Measurements from ENCODE around the gene CTTNBP2.

- TF ChIP-seq ZBTB43 (CRISPR knock-in tag; conservative IDR thresholded peaks at IDR 0.05) (no peak), NFKB2 (CRISPR knock-in tag; IDR thresholded peaks at IDR 0.05; ENCODE audit: borderline replicate concordance) (no peak), ZBTB7B (CRISPR knock-in tag; IDR thresholded peaks at IDR 0.05) (no peak), SMAD1 (CRISPR knock-in tag; IDR thresholded peaks at IDR 0.05; ENCODE audit: borderline replicate concordance, low read depth) (no peak), ZNF431 (CRISPR knock-in tag; IDR thresholded peaks at IDR 0.05; ENCODE audit: borderline replicate concordance, low read depth) (no peak), CTCF (CRISPR knock-in tag; IDR thresholded peaks at IDR 0.05) (no peak), ZBTB3 (CRISPR knock-in tag; IDR thresholded peaks at IDR 0.05; ENCODE audit: borderline replicate concordance, low read depth) (no peak), IKZF1 (IDR thresholded peaks at IDR 0.05) (no peak), CBX5 (CRISPR knock-in tag; IDR thresholded peaks at IDR 0.05; ENCODE audit: borderline replicate concordance) (no peak), NKX3-1 (CRISPR knock-in tag; IDR thresholded peaks at IDR 0.05) (no peak), EZH2 (conservative IDR thresholded peaks at IDR 0.05; ENCODE audit: low read depth, low read length) (no peak), ZNF318 (CRISPR knock-in tag; IDR thresholded peaks at IDR 0.05) (no peak), ZNF274 (CRISPR knock-in tag; IDR thresholded peaks at IDR 0.05) (no peak)
Measured at GRCh38 chr7:117774943-117775342, 98.3 kb downstream of the CTTNBP2 start.

All from HepG2 (cell line).